Measurements from ENCODE around the gene LRMDA. TPM values are rescaled to one million over a fixed set of nuclear protein-coding genes. Genes with fewer than 3 reads are reported as not detected.
A peak's percentile ranks its signal among the peaks of the same experiment; 100 is the strongest.

Gene LRMDA
- total and polyA plus RNA-seq, 7 donors, result 2.8 to 22.2 (median 9.0) TPM

GRCh38 chr10:75662715-75663114 is 231.3 kb downstream of the LRMDA start:
- intact Hi-C loops (cut with DNase I), result loop anchor here (2.0 to 10.0 kb wide), 2 partner anchors 260 to 422 kb away; no protein-coding TSS in a partner anchor
- Histone ChIP-seq H3K4me1 (peaks cover 0 to 47% (median 33%) of the 10 kb centered on the region in 4 donors), H3K27me3 (no peaks in the 10 kb centered on the region), H3K9me3 (no peaks in the 10 kb centered on the region), H3K4me3 (no peak overlapping the region), H3K36me3 (no peaks in the 10 kb centered on the region), H3K27ac (peak overlapping the region; percentile 72 to 86 (median 82))
- TF ChIP-seq, protein P1, sequence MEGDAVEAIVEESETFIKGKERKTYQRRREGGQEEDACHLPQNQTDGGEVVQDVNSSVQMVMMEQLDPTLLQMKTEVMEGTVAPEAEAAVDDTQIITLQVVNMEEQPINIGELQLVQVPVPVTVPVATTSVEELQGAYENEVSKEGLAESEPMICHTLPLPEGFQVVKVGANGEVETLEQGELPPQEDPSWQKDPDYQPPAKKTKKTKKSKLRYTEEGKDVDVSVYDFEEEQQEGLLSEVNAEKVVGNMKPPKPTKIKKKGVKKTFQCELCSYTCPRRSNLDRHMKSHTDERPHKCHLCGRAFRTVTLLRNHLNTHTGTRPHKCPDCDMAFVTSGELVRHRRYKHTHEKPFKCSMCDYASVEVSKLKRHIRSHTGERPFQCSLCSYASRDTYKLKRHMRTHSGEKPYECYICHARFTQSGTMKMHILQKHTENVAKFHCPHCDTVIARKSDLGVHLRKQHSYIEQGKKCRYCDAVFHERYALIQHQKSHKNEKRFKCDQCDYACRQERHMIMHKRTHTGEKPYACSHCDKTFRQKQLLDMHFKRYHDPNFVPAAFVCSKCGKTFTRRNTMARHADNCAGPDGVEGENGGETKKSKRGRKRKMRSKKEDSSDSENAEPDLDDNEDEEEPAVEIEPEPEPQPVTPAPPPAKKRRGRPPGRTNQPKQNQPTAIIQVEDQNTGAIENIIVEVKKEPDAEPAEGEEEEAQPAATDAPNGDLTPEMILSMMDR (IDR thresholded peaks at IDR 0.05), result no peak
- TF ChIP-seq POLR2AphosphoS5 (IDR thresholded peaks at IDR 0.05), result peak; percentile 91 to 96 (median 94)
- TF ChIP-seq POLR2A (IDR thresholded peaks at IDR 0.05), result no peak
- TF ChIP-seq EP300 (IDR thresholded peaks at IDR 0.05), result peak in 3 of 4 donors; percentile 76 to 81 (median 77)
- 57 to 69% methylated on average over 3 of the region's 3 CpGs for WGBS, 2 donors
- DNase-seq, result peak; percentile 90

DNA sequence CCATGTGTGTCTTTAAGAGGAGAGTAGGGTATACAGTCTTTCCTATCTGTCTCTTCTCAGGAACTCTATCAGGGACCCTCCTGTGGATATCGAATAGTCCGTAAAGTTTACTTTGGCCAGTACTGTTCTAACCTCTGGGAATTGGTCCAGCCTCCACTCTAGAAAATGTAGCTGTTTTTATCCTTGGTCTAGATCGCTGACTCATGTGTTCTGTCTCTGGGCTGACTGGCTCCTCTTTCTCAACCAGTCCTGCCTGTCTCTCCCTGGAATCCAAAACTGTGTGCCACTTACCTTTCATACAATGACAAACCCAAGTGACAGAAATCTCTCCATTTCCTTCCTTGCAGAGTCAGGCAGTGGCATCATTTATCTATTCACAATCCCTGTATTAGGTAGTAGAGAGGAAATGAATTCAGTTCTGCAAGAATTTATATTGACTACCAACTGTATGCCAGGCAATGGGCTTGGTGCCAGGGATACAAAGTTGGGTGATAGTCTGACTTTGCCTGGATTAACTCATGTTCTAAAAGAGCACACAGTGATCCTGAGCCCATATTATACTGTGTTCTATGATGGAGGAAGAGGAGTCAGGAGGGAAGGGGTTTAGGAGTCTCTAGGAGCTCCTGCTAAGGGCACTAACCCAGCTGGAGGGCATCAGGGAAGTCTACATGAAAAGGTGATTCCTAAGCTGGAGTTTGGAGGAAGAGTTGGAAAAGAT is 232.7 kb downstream of the LRMDA start:
- DNase-seq, result no peak
- H3K4me1 ChIP-seq, result peaks cover 0 to 47% (median 33%) of the 10 kb centered on the region in 4 donors
- H3K27ac ChIP-seq, result peak overlapping the region; percentile 72 to 86 (median 82)
- no peak for TF ChIP-seq POLR2AphosphoS5 (IDR thresholded peaks at IDR 0.05)
- TF ChIP-seq POLR2A (IDR thresholded peaks at IDR 0.05), result no peak
- TF ChIP-seq, protein P1 (IDR thresholded peaks at IDR 0.05), result no peak
- no peak for TF ChIP-seq EP300 (IDR thresholded peaks at IDR 0.05)
- H3K9me3 ChIP-seq, result no peaks in the 10 kb centered on the region
- intact Hi-C loops (cut with DNase I), result loop anchor here (2.0 to 10.0 kb wide), 2 partner anchors 261 to 421 kb away; no protein-coding TSS in a partner anchor
- H3K4me3 ChIP-seq, result no peak overlapping the region
- H3K27me3 ChIP-seq, result no peaks in the 10 kb centered on the region
- H3K36me3 ChIP-seq, result no peaks in the 10 kb centered on the region
- WGBS, 2 donors, result 84 to 89% methylated on average over 3 of the region's 3 CpGs

DNA sequence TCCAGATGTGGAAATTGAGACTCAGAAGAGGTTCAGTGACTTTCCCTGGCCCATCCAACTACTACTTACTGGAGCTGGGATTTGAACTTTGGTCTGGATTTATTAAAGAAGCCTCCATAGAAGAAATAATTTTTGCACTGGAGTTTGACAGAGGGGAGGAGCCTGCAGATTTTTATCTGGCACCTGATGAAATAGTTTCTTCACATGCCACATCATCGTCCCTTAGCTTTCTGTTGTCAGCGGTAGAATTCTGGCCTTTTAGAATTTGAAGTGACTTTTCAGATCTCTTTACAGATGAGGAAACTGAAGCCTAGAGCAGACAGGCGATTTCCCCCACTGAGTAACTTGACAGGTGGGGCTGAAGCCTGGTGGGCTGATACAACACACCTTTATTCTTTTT is 233.5 kb downstream of the LRMDA start:
- no peaks in the 10 kb centered on the region for H3K9me3 ChIP-seq
- no peak for DNase-seq
- TF ChIP-seq POLR2A (IDR thresholded peaks at IDR 0.05), result no peak
- no peak for TF ChIP-seq EP300 (IDR thresholded peaks at IDR 0.05)
- no peak for TF ChIP-seq POLR2AphosphoS5 (IDR thresholded peaks at IDR 0.05)
- TF ChIP-seq, protein P1 (IDR thresholded peaks at IDR 0.05), result no peak
- no peaks in the 10 kb centered on the region for H3K36me3 ChIP-seq
- WGBS, 2 donors, result 90 to 93% methylated on average over 3 of the region's 3 CpGs
- peak overlapping the region in 2 of 4 donors; percentile 17 to 86 for H3K27ac ChIP-seq
- H3K4me1 ChIP-seq, result peaks cover 0 to 47% (median 33%) of the 10 kb centered on the region in 4 donors
- H3K4me3 ChIP-seq, result no peak overlapping the region
- intact Hi-C loops (cut with DNase I), result loop anchor here (10.0 kb wide), 1 partner anchor 420 kb away; no protein-coding TSS in a partner anchor
- no peaks in the 10 kb centered on the region for H3K27me3 ChIP-seq

- Histone ChIP-seq H3K27ac (no peak overlapping the region), H3K4me1 (peaks cover 0 to 42% (median 31%) of the 10 kb centered on the region in 4 donors), H3K9me3 (no peaks in the 10 kb centered on the region), H3K4me3 (no peak overlapping the region), H3K27me3 (no peaks in the 10 kb centered on the region), H3K36me3 (no peaks in the 10 kb centered on the region)
- intact Hi-C loops (cut with DNase I), result loop anchor here (10.0 kb wide), 1 partner anchor 419 kb away; no protein-coding TSS in a partner anchor
- no peak for DNase-seq
- TF ChIP-seq POLR2AphosphoS5 (IDR thresholded peaks at IDR 0.05), result no peak
- TF ChIP-seq EP300 (IDR thresholded peaks at IDR 0.05), result no peak
- no peak for TF ChIP-seq POLR2A (IDR thresholded peaks at IDR 0.05)
These were observed 234.3 kb downstream of the LRMDA start for GRCh38 chr10:75665707-75666106.

- Histone ChIP-seq H3K4me1 (peaks cover 0 to 13% (median 3%) of the 10 kb centered on the region in 4 donors), H3K27me3 (no peaks in the 10 kb centered on the region), H3K36me3 (no peaks in the 10 kb centered on the region), H3K4me3 (no peak overlapping the region), H3K27ac (no peak overlapping the region), H3K9me3 (no peaks in the 10 kb centered on the region)
- TF ChIP-seq POLR2AphosphoS5 (IDR thresholded peaks at IDR 0.05) (no peak), EP300 (IDR thresholded peaks at IDR 0.05) (no peak), POLR2A (IDR thresholded peaks at IDR 0.05) (no peak)
- TF ChIP-seq, protein P1 (IDR thresholded peaks at IDR 0.05), result no peak
- DNase-seq, result no peak
- intact Hi-C loops (cut with DNase I), result no loop called here
- 81 to 94% methylated on average over 4 of the region's 4 CpGs for WGBS, 2 donors
These were observed 240.8 kb downstream of the LRMDA start for GRCh38 chr10:75672111-75672671.

Data from sigmoid colon (tissue), 7 donors.